Prostate gland (tissue), 2 donors: ENCODE data around the gene PLEKHD1. TPM values are rescaled to one million over a fixed set of nuclear protein-coding genes. Genes with fewer than 3 reads are reported as not detected.
A peak's percentile ranks its signal among the peaks of the same experiment; 100 is the strongest.

Source experiments
- DNase-seq: peaks from one replicate; pipeline ENCODE4 v3.0.0-alpha.2; 2019; ENCODE audit warnings: low spot score
- H3K27ac ChIP-seq, 2 donors: fragments of 200-600 bp; sonication (generic); 2 replicates each; pipeline ENCODE4 v1.5.1; 2017 to 2019
- H3K27me3 ChIP-seq: fragments of 200-600 bp; sonication (generic); replicated peaks from 2 replicates; pipeline ENCODE4 v1.5.1; 2019; ENCODE audit not compliant: insufficient read depth
- H3K36me3 ChIP-seq, 2 donors: fragments of 200-600 bp; sonication (generic); 1 replicate in 1 of 2; 2 replicates in 1 of 2; pipeline versions ENCODE4 v1.5.1 to v1.8.1; 2017 to 2019
- H3K4me1 ChIP-seq: fragments of 200-600 bp; sonication (generic); replicated peaks from 2 replicates; pipeline ENCODE4 v1.5.1; 2019
- H3K4me3 ChIP-seq, 2 donors: fragments of 200-600 bp; sonication (generic); 2 replicates each; pipeline ENCODE4 v1.5.1; 2017 to 2019
- H3K9me3 ChIP-seq: fragments of 200-600 bp; sonication (generic); 2 replicates; pipeline ENCODE4 v1.5.1; 2017
- CTCF ChIP-seq, 4 experiments: fragments of 200-600 bp in 2 of 4; fragments of 450-650 bp in 2 of 4; sonication (generic) in 2 of 4; IDR thresholded peaks; 1 replicate in 3 of 4; 2 replicates in 1 of 4; pipeline ENCODE4 v1.5.1; 2016 to 2019; ENCODE audit warnings: antibody characterized with exemption in 4 of 4, mild to moderate bottlenecking in 2 of 4, moderate library complexity in 2 of 4
- POLR2A ChIP-seq: fragments of 450-650 bp; IDR thresholded peaks from one replicate; pipeline ENCODE4 v1.6.1; 2016; ENCODE audit warnings: antibody characterized with exemption, mild to moderate bottlenecking
- POLR2AphosphoS5 ChIP-seq: sonication (generic); formaldehyde crosslinking; IDR thresholded peaks from one replicate; pipeline ENCODE4 v1.6.1; 2017; ENCODE audit warnings: antibody characterized with exemption
- WGBS: methylation state at CpG from one replicate; pipeline ENCODE4 v1.1.5; 2018; 5-methylcytosine and 5-hydroxymethylcytosine counted together
- intact Hi-C: fragments of 100-400 bp; cut with DNase I; formaldehyde crosslinking; loops from one replicate; pipeline ENCODE4 v1.14.2; 2022
- total RNA-seq, 2 donors: library from RNA; depleted of rRNA; stranded (reverse); fragments of >200 nt; gene quantifications; one replicate each; pipeline ENCODE4 v1.1.0, GENCODE V29; 2016

Gene PLEKHD1
- total RNA-seq, 2 donors from 2014 or later = 0.27 to 0.40 TPM

GRCh38 chr14:69480136-69480535, 4.4 kb upstream of the PLEKHD1 start:
- Histone ChIP-seq H3K4me3 (no peak overlapping the region), H3K27ac (no peak overlapping the region), H3K9me3 (no peaks in the 10 kb centered on the region), H3K36me3 (no peaks in the 10 kb centered on the region), H3K27me3 (no peaks in the 10 kb centered on the region), H3K4me1 (peaks cover 8% of the 10 kb centered on the region)
- TF ChIP-seq CTCF (IDR thresholded peaks at IDR 0.05) = no peak
- no peak for TF ChIP-seq POLR2A
- no peak for TF ChIP-seq POLR2AphosphoS5
- DNase-seq = no peak
- intact Hi-C loops = no loop called here
- WGBS = 63% methylated on average over 5 of the region's 5 CpGs

GRCh38 chr14:69481815-69482568, 2.5 kb upstream of the PLEKHD1 start:
- no peaks in the 10 kb centered on the region for H3K9me3 ChIP-seq
- H3K27ac ChIP-seq = no peak overlapping the region
- no peaks in the 10 kb centered on the region for H3K27me3 ChIP-seq
- H3K4me3 ChIP-seq = no peak overlapping the region
- peaks cover 8% of the 10 kb centered on the region for H3K4me1 ChIP-seq
- H3K36me3 ChIP-seq = no peaks in the 10 kb centered on the region
- DNase-seq = no peak
- 90% methylated on average over 5 of the region's 5 CpGs for WGBS
- no peak for TF ChIP-seq POLR2AphosphoS5
- TF ChIP-seq CTCF (IDR thresholded peaks at IDR 0.05) = no peak
- TF ChIP-seq POLR2A = no peak
- intact Hi-C loops = no loop called here

GRCh38 chr14:69483765-69484443, 624 bp upstream of the PLEKHD1 start:
- intact Hi-C loops = no loop called here
- Histone ChIP-seq H3K4me3 (peak overlapping the region; percentile 24 to 37), H3K27ac (no peak overlapping the region), H3K36me3 (no peaks in the 10 kb centered on the region), H3K27me3 (no peaks in the 10 kb centered on the region), H3K9me3 (no peaks in the 10 kb centered on the region), H3K4me1 (peaks cover 8% of the 10 kb centered on the region)
- WGBS = 3% methylated on average over 37 of the region's 54 CpGs
- no peak for DNase-seq
- TF ChIP-seq CTCF (IDR thresholded peaks at IDR 0.05) (no peak), POLR2A (no peak), POLR2AphosphoS5 (no peak)

- no peak for TF ChIP-seq CTCF (IDR thresholded peaks at IDR 0.05)
- TF ChIP-seq POLR2AphosphoS5 = no peak
- no peak for TF ChIP-seq POLR2A
- intact Hi-C loops = no loop called here
- Histone ChIP-seq H3K27me3 (no peaks in the 10 kb centered on the region), H3K36me3 (no peaks in the 10 kb centered on the region), H3K9me3 (no peaks in the 10 kb centered on the region), H3K4me3 (no peak overlapping the region), H3K27ac (no peak overlapping the region), H3K4me1 (peaks cover 8% of the 10 kb centered on the region)
- DNase-seq = no peak
- WGBS = 77% methylated on average over 11 of the region's 11 CpGs
Measured at GRCh38 chr14:69485315-69485660, 760 bp downstream of the PLEKHD1 start.

- TF ChIP-seq POLR2A (no peak), POLR2AphosphoS5 (no peak), CTCF (IDR thresholded peaks at IDR 0.05) (no peak)
- 88% methylated on average over 6 of the region's 6 CpGs for WGBS
Measured at GRCh38 chr14:69485701-69486100, 1.2 kb downstream of the PLEKHD1 start.

More at GRCh38 chr14:69485701-69486100, 1.2 kb downstream of the PLEKHD1 start:
- DNase-seq = no peak
- Histone ChIP-seq H3K27me3 (no peaks in the 10 kb centered on the region), H3K9me3 (no peaks in the 10 kb centered on the region), H3K4me1 (peaks cover 8% of the 10 kb centered on the region), H3K36me3 (no peaks in the 10 kb centered on the region), H3K4me3 (no peak overlapping the region), H3K27ac (no peak overlapping the region)
- intact Hi-C loops = no loop called here
